ACHN (cell line): Measurements from ENCODE around the gene PDE7B.

ENCODE experiments used
- DNase-seq: peaks from one replicate; pipeline ENCODE4 v3.0.0-alpha.2; 2015
- in situ Hi-C: cut with HindIII; loops from 2 replicates; pipeline ENCODE4 v1.10.0; 2017; ENCODE audit warnings: low sequenced_read_pairs, low pct_ligation_motif_present, low pct_unique_long_range_greater_than_20kb

The PDE7B gene

DNA sequence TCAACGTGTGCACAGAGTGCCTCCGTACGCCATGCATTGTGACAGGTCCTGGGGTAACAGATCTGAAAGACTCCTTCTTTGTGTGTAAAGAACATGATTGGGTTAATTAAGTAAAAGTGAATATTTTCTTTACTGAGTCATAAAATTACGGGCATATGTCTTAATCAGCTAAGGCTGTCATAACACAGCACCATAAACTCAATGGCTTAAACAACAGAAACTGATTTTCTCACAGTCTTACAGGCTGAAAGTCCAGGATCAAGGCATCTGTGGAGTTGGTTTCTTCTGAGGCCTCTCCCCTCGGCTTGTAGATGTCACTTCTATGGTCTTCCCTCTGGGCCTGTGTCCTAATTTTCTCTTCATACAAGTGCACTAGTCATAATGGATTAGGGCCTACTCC, 221.7 kb downstream of the PDE7B start:
- in situ Hi-C loops, result no loop called here
- DNase-seq, result no peak

GRCh38 chr6:136076496-136076895, 225.0 kb downstream of the PDE7B start:
- DNase-seq, result no peak
- in situ Hi-C loops, result no loop called here

GRCh38 chr6:136077834-136078576, 226.5 kb downstream of the PDE7B start:
- in situ Hi-C loops, result no loop called here
- no peak for DNase-seq

DNA sequence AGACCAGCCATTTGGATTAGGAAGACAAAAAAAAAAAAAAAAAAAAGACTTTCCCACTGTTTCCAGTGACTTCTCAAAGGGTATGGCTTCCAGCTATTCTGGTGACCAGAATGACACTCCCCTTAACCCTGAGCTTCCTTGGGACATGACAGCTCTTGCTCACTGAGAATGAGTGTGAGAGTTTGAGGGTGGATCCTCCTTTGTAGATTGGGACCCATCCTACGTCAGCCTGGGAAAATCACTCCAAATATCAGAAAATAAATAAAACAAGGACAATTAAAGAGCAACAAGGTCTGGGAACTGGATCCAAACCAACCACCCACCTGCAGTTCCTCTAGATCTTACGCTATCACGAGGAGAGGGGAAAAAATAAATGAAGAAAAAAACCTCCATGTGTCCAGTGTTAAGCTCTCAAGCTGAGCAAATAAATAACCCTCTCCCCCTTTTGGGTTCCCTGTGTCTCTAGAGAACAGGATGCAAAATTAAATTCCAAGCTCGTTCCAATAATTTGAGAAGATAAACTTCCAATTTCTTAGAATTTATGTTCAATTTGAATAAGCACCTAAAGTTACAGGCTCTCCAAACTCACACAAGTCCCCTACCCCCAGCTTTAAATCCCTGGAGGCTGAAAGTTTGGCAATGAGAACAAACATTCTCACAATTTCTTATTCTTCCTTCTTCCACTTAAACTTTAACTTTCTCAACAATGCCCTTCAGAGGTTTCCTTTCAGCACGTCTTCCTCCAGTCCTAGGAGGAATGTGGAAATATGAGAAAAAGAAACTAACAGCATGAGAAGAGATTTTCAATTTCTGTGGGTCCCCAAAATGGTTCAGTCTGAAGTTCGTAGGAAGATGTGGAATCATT, 228.4 kb downstream of the PDE7B start:
- DNase-seq, result no peak
- in situ Hi-C loops, result no loop called here

DNA sequence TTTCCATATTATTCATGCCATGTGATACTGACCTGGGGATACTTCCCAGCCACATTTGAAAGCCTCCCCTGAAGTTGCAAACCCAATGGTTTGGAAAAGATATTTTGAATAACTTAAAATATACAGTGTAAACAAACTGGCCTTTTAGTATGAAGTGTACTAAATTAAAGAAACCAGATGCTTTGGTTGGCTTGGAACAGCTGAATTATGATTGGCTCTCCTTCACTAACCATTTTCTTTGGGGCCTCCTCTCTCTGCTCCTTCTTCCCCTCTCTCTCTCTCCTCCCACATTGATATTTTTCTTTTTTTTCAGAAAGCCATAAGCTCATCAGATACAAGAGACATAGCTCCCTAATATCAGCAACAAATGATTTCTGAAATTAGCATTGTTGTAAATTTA, 232.0 kb downstream of the PDE7B start:
- no peak for DNase-seq
- in situ Hi-C loops, result no loop called here

DNA sequence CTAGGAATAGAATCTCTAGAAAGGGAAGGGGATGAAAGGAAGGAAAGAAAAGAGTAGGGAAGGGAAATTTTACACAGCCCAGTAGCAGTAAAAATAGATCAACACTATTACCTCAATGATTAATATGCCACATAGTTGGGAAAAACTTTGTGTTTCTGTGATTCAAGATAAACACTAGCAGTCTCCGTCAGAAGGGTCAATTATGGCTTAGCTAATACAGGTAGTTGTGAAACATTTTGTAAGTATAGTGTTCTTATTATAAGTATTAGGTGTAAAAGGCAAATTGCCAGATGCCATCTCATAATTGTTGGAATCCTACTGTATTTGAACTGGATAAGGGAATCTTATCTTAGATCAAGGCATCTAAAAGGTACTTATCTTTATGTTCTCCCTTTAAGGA, 232.9 kb downstream of the PDE7B start:
- DNase-seq, result no peak
- in situ Hi-C loops, result no loop called here

GRCh38 chr6:136085370-136086115, 234.0 kb downstream of the PDE7B start:
- in situ Hi-C loops, result no loop called here
- DNase-seq, result no peak

- no peak for DNase-seq
- in situ Hi-C loops, result no loop called here
Measured at GRCh38 chr6:136086686-136087085, 235.2 kb downstream of the PDE7B start.

GRCh38 chr6:136087986-136088385, 236.5 kb downstream of the PDE7B start:
- in situ Hi-C loops, result no loop called here
- no peak for DNase-seq

- in situ Hi-C loops, result no loop called here
- no peak for DNase-seq
Measured at GRCh38 chr6:136088693-136089092, 237.2 kb downstream of the PDE7B start.

DNA sequence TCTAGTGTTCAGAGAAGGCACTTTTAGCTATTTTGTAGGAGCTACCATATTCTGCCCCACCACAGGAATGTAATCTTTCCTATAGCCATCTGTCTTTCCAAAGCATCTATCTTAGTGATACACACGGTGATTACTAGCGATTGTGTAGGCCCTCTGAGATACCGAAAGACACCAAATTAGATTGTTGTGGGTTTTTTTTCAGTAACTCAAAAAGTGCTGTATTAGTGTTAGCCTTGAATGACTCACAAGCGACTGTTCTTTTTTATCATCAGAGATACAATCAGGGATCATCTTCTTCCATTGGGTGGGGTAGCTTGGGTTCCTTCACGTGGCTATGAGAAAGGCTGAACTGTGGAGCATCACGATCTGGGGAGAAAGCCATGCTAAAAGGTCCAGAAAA, 238.4 kb downstream of the PDE7B start:
- no peak for DNase-seq
- in situ Hi-C loops, result no loop called here

GRCh38 chr6:136090929-136091328, 239.4 kb downstream of the PDE7B start:
- no peak for DNase-seq
- in situ Hi-C loops, result no loop called here

- DNase-seq, result no peak
- in situ Hi-C loops, result no loop called here
Measured at GRCh38 chr6:136092897-136093296, 241.4 kb downstream of the PDE7B start.

DNA sequence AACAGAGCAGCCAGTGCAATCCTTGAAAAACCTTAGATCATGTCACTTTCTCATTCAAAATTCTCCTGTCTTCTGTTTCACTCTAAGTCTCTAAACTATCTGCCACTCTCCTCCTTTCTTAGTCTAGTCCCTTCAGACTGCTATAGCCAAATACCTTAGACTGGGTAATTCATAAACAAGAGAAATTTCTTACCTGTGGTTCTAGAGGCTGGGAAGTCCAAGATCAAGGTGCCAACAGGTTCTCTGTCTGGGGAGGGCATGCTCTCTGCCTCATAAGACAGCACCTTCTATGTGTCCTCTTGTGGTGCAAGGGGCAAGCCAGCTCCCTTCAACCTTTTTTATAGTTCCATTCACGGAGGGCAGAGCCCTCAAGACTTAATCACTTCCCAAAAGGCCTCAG, 242.3 kb downstream of the PDE7B start:
- in situ Hi-C loops, result no loop called here
- no peak for DNase-seq

DNA sequence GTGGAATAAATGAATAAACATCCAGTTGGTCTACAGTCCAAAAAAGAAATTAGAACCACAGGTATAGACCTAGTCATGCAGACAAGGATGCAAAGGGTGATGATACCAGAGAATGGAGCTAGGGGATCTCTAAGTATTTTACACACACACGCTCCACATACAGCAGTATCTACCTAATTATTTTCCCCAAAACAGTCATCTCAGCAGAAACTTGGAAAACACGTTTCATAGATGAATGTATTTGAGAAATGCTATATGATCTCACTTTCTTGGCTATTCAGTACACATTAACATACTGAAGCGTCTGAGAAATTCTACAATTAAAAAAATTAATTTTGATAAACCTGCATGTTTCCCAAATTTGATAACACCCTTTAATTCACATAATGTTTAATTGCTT, 243.3 kb downstream of the PDE7B start:
- DNase-seq, result no peak
- in situ Hi-C loops, result no loop called here

- DNase-seq, result no peak
- in situ Hi-C loops, result no loop called here
Measured at GRCh38 chr6:136095986-136096385, 244.5 kb downstream of the PDE7B start.

GRCh38 chr6:136102991-136103688, 251.6 kb downstream of the PDE7B start:
- in situ Hi-C loops, result no loop called here
- DNase-seq, result no peak

DNA sequence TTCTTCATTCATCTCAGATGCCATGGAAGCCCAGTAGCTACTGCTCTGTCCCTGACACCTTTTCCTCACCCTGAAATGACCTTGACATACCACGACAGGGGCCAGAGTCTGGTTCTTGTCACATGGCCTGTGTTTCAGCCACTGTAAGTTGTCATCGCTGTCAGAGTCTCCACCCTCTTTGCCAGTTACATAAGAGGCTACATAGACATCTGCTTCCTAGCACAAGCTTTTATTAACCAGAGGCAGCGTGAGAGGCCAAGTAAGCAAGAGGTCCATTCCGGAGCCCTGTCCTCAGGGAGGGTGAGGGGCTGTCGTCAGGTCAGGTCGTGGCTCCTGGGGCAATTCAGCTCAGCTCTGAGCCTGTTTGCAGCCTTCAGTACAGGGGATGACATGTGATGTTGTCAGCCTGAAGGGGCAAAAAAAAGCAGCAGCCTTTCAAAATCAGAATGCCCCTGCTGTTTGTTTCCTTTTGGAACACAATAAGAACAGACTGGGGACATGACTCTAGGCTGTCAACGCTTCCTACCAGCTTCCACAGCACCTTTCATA, 252.3 kb downstream of the PDE7B start:
- no peak for DNase-seq
- in situ Hi-C loops, result no loop called here
